Nephron progenitor cell (in vitro differentiated cells): ENCODE data around the gene CHPF.

ENCODE experiments used
- DNase-seq: peaks from one replicate; pipeline ENCODE4 v3.0.0; 2021
- H3K27ac Mint-ChIP-seq: 2 replicates; pipeline ENCODE4 v1.8.0; 2021; ENCODE audit warnings: mild to moderate bottlenecking, moderate library complexity, mixed read lengths
- H3K27me3 Mint-ChIP-seq: 2 replicates; pipeline ENCODE4 v1.8.0; 2021; ENCODE audit warnings: mild to moderate bottlenecking, low read depth, mixed read lengths; ENCODE audit not compliant: poor library complexity
- H3K36me3 Mint-ChIP-seq: 2 replicates; pipeline ENCODE4 v1.8.0; 2021; ENCODE audit warnings: low read depth, mixed read lengths
- H3K4me1 Mint-ChIP-seq: 2 replicates; pipeline ENCODE4 v1.8.0; 2021; ENCODE audit warnings: mixed read lengths
- H3K4me3 Mint-ChIP-seq: 2 replicates; pipeline ENCODE4 v1.8.0; 2021; ENCODE audit warnings: mild to moderate bottlenecking, moderate library complexity, mixed read lengths
- H3K9me3 Mint-ChIP-seq: 2 replicates; pipeline ENCODE4 v1.8.0; 2021; ENCODE audit warnings: mild to moderate bottlenecking, moderate library complexity, mixed read lengths
- TF ChIP-seq, protein P1 (sequence below): fragments of 200-600 bp; sonication (generic); IDR thresholded peaks from 2 replicates; pipeline ENCODE4 v1.5.0; 2021; ENCODE audit warnings: antibody characterized with exemption

Gene CHPF

GRCh38 chr2:219559156-219559915 lies 15.7 kb upstream of the CHPF start:
- Mint-ChIP-seq H3K27me3 (peaks cover 3% of the 10 kb centered on the region), H3K9me3 (no peaks in the 10 kb centered on the region), H3K4me3 (no peak overlapping the region), H3K36me3 (peaks cover 50% of the 10 kb centered on the region), H3K4me1 (peaks cover 29% of the 10 kb centered on the region), H3K27ac (no peak overlapping the region)
- DNase-seq, result no peak
- TF ChIP-seq, protein P1, sequence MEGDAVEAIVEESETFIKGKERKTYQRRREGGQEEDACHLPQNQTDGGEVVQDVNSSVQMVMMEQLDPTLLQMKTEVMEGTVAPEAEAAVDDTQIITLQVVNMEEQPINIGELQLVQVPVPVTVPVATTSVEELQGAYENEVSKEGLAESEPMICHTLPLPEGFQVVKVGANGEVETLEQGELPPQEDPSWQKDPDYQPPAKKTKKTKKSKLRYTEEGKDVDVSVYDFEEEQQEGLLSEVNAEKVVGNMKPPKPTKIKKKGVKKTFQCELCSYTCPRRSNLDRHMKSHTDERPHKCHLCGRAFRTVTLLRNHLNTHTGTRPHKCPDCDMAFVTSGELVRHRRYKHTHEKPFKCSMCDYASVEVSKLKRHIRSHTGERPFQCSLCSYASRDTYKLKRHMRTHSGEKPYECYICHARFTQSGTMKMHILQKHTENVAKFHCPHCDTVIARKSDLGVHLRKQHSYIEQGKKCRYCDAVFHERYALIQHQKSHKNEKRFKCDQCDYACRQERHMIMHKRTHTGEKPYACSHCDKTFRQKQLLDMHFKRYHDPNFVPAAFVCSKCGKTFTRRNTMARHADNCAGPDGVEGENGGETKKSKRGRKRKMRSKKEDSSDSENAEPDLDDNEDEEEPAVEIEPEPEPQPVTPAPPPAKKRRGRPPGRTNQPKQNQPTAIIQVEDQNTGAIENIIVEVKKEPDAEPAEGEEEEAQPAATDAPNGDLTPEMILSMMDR, result no peak

DNA sequence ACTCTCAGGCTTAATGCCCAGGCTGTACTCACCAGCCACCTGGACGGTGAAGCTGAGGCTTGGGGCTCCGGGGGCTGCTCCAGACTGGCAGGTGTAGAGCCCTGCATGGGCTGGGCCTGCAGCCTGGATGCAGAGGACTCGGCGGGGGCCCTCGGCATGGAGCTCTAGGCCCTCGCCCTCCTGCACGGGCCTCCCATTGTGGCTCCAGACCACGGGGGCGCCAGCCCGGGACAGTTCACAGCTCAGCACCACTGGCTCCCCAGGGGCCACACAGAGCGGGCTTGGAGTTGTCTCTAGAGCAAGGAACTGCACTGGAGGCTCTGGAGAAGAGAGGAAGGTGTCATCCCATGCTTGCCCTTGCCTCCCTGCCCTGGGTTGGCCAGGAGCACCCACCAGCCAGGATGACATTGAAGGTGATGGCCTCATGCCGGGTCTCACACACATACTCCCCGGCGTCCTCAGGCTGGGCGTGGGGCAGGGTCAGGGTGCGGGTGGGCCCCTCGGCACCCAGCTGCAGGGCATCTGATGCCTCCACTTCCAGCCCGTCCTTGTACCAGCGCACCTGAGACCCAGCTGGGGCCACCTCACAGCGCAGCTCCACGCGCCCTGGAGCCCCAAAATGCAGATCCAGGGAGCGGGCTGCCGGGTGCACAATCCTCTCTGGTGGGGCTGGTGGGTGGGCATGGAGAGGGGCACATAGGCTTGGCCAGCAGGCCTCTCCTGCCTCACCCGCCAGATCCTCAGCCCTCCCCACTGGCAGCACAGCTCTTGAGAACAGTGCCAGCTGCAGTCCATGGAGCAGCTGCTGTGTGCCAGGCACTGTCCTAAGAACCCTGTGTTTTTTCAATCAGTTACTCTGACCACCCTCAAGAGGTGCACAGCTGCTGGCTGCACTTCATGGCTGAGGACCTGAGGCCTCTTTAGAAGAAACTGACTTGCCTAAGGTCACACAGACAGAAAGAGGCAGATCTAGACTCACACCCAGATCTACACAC lies 14.5 kb upstream of the CHPF start:
- Mint-ChIP-seq H3K4me3 (no peak overlapping the region), H3K9me3 (no peaks in the 10 kb centered on the region), H3K27ac (no peak overlapping the region), H3K27me3 (peaks cover 9% of the 10 kb centered on the region), H3K36me3 (peaks cover 43% of the 10 kb centered on the region), H3K4me1 (peaks cover 25% of the 10 kb centered on the region)
- TF ChIP-seq, protein P1, result no peak
- DNase-seq, result no peak

DNA sequence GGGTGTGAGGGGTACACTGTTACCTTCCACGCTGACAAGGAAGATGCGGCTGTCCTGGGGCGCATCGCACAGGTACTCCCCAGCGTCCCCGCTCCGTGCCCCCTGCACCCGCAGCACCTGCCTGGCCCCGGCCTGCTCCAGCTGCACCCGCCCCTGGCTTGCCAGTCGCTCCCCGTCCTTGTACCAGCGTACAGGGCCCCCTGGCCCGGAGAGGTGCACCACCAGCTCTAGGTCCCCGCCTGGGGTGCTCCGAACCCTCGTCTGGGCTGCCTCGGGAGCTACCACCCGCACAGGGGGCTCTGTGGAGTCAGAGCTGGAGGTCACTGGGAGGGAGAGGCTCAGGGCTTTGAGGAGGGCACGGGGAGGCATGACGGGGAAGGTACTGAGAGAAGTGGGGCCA lies 13.7 kb upstream of the CHPF start:
- H3K27me3 Mint-ChIP-seq, result peaks cover 11% of the 10 kb centered on the region
- DNase-seq, result no peak
- no peak overlapping the region for H3K4me3 Mint-ChIP-seq
- peaks cover 18% of the 10 kb centered on the region for H3K4me1 Mint-ChIP-seq
- no peaks in the 10 kb centered on the region for H3K9me3 Mint-ChIP-seq
- H3K27ac Mint-ChIP-seq, result no peak overlapping the region
- TF ChIP-seq, protein P1, result no peak
- peaks cover 36% of the 10 kb centered on the region for H3K36me3 Mint-ChIP-seq

DNA sequence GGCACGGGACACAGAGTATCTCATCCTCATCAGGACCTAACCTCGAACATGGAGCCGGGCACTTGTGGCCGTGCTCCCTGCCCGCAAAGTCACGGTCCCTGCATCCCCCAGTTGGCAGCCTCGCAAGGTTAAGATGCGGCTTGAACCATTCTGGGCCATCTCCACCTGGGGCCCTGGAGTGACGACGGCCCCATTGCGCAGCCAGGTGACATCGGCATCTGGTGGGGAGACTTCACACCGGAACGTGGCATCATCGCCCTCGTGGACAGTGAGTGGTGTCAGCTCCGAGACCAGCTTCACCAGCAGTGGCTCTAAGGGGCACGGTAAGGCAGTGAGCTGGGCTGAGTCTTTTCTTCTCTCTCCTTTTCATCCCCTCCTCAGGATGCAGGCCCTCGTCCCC lies 12.8 kb upstream of the CHPF start:
- no peak for DNase-seq
- no peak overlapping the region for H3K4me3 Mint-ChIP-seq
- no peak overlapping the region for H3K27ac Mint-ChIP-seq
- H3K9me3 Mint-ChIP-seq, result no peaks in the 10 kb centered on the region
- peaks cover 14% of the 10 kb centered on the region for H3K4me1 Mint-ChIP-seq
- peaks cover 34% of the 10 kb centered on the region for H3K36me3 Mint-ChIP-seq
- TF ChIP-seq, protein P1, result no peak
- H3K27me3 Mint-ChIP-seq, result peaks cover 19% of the 10 kb centered on the region

DNA sequence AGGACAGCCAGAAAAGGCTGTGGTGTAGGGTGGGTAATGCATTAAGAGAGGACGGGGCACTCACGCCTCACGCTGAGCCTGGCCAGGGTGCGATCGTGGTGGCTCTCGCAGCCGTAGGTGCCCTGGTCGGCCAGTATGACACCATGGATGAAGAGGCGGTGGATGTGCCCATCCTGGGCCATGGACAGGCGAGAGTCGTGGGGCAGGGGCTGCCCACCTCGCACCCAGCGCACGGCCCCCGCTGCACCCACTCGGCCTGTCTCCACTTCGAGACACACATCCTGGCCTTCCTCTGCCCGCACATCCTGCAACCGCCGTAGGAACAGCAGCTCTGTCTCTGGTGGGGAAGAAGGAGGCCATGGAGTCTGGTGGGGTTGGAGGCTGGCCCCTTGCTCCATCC lies 12.3 kb upstream of the CHPF start:
- Mint-ChIP-seq H3K27ac (no peak overlapping the region), H3K27me3 (peaks cover 24% of the 10 kb centered on the region), H3K4me1 (peaks cover 12% of the 10 kb centered on the region), H3K4me3 (no peak overlapping the region), H3K36me3 (peaks cover 34% of the 10 kb centered on the region), H3K9me3 (no peaks in the 10 kb centered on the region)
- TF ChIP-seq, protein P1, result no peak
- DNase-seq, result no peak
